H1 (cell line): ENCODE measurements around the gene FH. TPM values are rescaled to one million over a fixed set of nuclear protein-coding genes. Genes with fewer than 3 reads are reported as not detected.

Experiments used
- SIN3A ChIP-seq, 2 experiments: IDR thresholded peaks in 1 of 2; conservative IDR thresholded peaks in 1 of 2; 2 replicates each; pipeline ENCODE4 v1.6.1; 2011 to 2012; ENCODE audit warnings: low read length in 2 of 2, improper control_type of control experiment in 1 of 2, low read depth in 1 of 2, mild to moderate bottlenecking in 1 of 2
- SP1 ChIP-seq: IDR thresholded peaks from 2 replicates; pipeline ENCODE4 v1.6.1; 2011; ENCODE audit warnings: low read depth, low read length
- polyA plus RNA-seq, 7 experiments: library from polyadenylated mRNA; depleted of rRNA in 3 of 7; stranded (reverse) in 5 of 7; unstranded in 2 of 7; fragments of >200 nt in 5 of 7; fragments of 200-250 nt in 2 of 7; gene quantifications; 1 replicate in 5 of 7; 2 replicates in 1 of 7; 4 replicates in 1 of 7; pipeline versions ENCODE4 v1.2.1 to v1.2.3, GENCODE V29; 2011 to 2013; ENCODE audit warnings: missing spikeins in 2 of 7, mixed read lengths in 2 of 7
- total RNA-seq: library from RNA; stranded (reverse); fragmentation: NEBNext Ultra II Directional; extraction: Animal tissue kit (Norgen Biotek cat#: 25700); gene quantifications from 2 replicates; pipeline ENCODE4 v1.2.1, GENCODE V29; 2021

FH gene
- total and polyA plus RNA-seq, 2 of the 8 experiments (the other 6 are each of a cell fraction or from before 2014, with no cell fraction given), result 45.0 to 81.9 TPM

GRCh38 chr1:241457421-241457820, 62.1 kb downstream of the FH start (continued):
- TF ChIP-seq SP1, result 0 out of 2 replicates have a peak, but pooled peaks have one; percentile 30
- no peak for TF ChIP-seq SIN3A (conservative IDR thresholded peaks at IDR 0.05 in 1 of 2, IDR thresholded peaks at IDR 0.05 in 1 of 2; ENCODE audit: low read depth in 1 of 2, low read length in 2 of 2)
